A549 (cell line): ENCODE measurements around the gene ZBTB20. TPM values are rescaled to one million over a fixed set of nuclear protein-coding genes. Genes with fewer than 3 reads are reported as not detected.
A peak's percentile ranks its signal among the peaks of the same experiment; 100 is the strongest.

Experiments
- ATAC-seq, 2 experiments: fragments of 200-7000 bp in 1 of 2; fragments of >200 bp in 1 of 2; cut with Nextera tagmentation in 1 of 2; cut with Tn5 transposase in 1 of 2; 3 replicates each; pipeline versions ENCODE4 v1.8.0 to v1.9.1; 2018 to 2020; ENCODE audit warnings: mild to moderate bottlenecking in 1 of 2, moderate library complexity in 1 of 2
- CTCF ChIA-PET: fragments of 300-600 bp; sonication (Branson Sonifier 250); formaldehyde crosslinking; extraction: SDS; loops from one replicate; lab custom pipeline; 2021; ENCODE audit warnings: antibody characterized with exemption, inconsistent platforms; lab: Yijun Ruan, JAX
- POLR2A ChIA-PET: fragments of 350-600 bp; formaldehyde crosslinking; extraction: SDS; loops from one replicate; lab custom pipeline; 2021; ENCODE audit warnings: antibody characterized with exemption, inconsistent platforms; lab: Yijun Ruan, JAX
- DNase-seq, 2 experiments: peaks; one replicate each; pipeline versions ENCODE4 v3.0.0 to v3.0.0-alpha.2; 2011 to 2016; ENCODE audit warnings: low read depth in 1 of 2, low spot score in 1 of 2
- FAIRE-seq: peaks from 2 replicates; lab custom pipeline; 2011; peaks lifted over from hg19 to GRCh38; lab: Jason Lieb, UNC
- H3K27ac ChIP-seq, 2 experiments: fragments of >200 bp; sonication (Bioruptor Twin); formaldehyde crosslinking; 3 replicates each; pipeline ENCODE4 v1.5.1; 2016 to 2017
- H3K4me1 ChIP-seq: fragments of >200 bp; sonication (Bioruptor Twin); formaldehyde crosslinking; 3 replicates; pipeline ENCODE4 v1.6.1; 2016
- H3K4me2 ChIP-seq: fragments of >200 bp; sonication (Bioruptor Twin); formaldehyde crosslinking; 3 replicates; pipeline ENCODE4 v1.6.1; 2016
- H3K4me3 ChIP-seq: fragments of >200 bp; sonication (Bioruptor Twin); formaldehyde crosslinking; 3 replicates; pipeline ENCODE4 v1.5.1; 2016
- H3K9me3 ChIP-seq: fragments of >200 bp; sonication (Bioruptor Twin); formaldehyde crosslinking; 3 replicates; pipeline ENCODE4 v1.6.1; 2016
- BCL3 ChIP-seq: fragments of >200 bp; sonication (Bioruptor Twin); formaldehyde crosslinking; IDR thresholded peaks from 3 replicates; pipeline ENCODE4 v1.6.1; 2016
- BHLHE40 ChIP-seq: IDR thresholded peaks from 2 replicates; pipeline ENCODE4 v1.6.1; 2012; ENCODE audit warnings: low read depth, low read length, inconsistent platforms
- CBX8 ChIP-seq: fragments of 200-600 bp; sonication (generic); IDR thresholded peaks from 2 replicates; pipeline ENCODE4 v1.6.1; 2016
- CHD2 ChIP-seq: fragments of 150-350 bp; IDR thresholded peaks from 2 replicates; pipeline ENCODE4 v1.6.1; 2014; ENCODE audit warnings: low read length; ENCODE audit not compliant: partially characterized antibody
- CHD4 ChIP-seq: fragments of 200-600 bp; sonication (generic); IDR thresholded peaks from 2 replicates; pipeline ENCODE4 v1.6.1; 2016; ENCODE audit warnings: antibody characterized with exemption, mild to moderate bottlenecking, borderline replicate concordance
- ESRRA ChIP-seq: fragments of 150-350 bp; IDR thresholded peaks from 2 replicates; pipeline ENCODE4 v1.6.1; 2014; ENCODE audit warnings: mild to moderate bottlenecking, low read length, borderline replicate concordance
- FOSB ChIP-seq: fragments of 250-450 bp; sonication (Bioruptor Pico); IDR thresholded peaks from 2 replicates; pipeline ENCODE4 v1.5.0; 2020; ENCODE audit warnings: mild to moderate bottlenecking, moderate library complexity
- GATA3 ChIP-seq: IDR thresholded peaks from 2 replicates; pipeline ENCODE4 v1.6.1; 2012; ENCODE audit warnings: borderline replicate concordance
- HEYL ChIP-seq: fragments of 250-450 bp; sonication (Bioruptor Pico); IDR thresholded peaks from 2 replicates; pipeline ENCODE4 v1.8.0; 2021; ENCODE audit warnings: mild to moderate bottlenecking, moderate library complexity
- HOXA7 ChIP-seq: fragments of 250-450 bp; sonication (Bioruptor Pico); IDR thresholded peaks from 2 replicates; pipeline ENCODE4 v1.5.0; 2020; ENCODE audit warnings: mild to moderate bottlenecking, moderate library complexity
- JUNB ChIP-seq: fragments of >200 bp; sonication (Bioruptor Twin); formaldehyde crosslinking; IDR thresholded peaks from 2 replicates; pipeline ENCODE4 v1.6.1; 2016
- MAFK ChIP-seq: fragments of 450-650 bp; IDR thresholded peaks from 2 replicates; pipeline ENCODE4 v1.6.1; 2014; ENCODE audit not compliant: partially characterized antibody
- MAZ ChIP-seq: fragments of 150-350 bp; IDR thresholded peaks from 2 replicates; pipeline ENCODE4 v1.6.1; 2014; ENCODE audit warnings: antibody characterized with exemption, low read depth, low read length, borderline replicate concordance
- NFE2L2 ChIP-seq: fragments of 150-350 bp; conservative IDR thresholded peaks from 2 replicates; pipeline ENCODE4 v1.6.1; 2014; ENCODE audit warnings: low read length
- NR3C1 ChIP-seq: fragments of >200 bp; sonication (Bioruptor Twin); formaldehyde crosslinking; IDR thresholded peaks from 3 replicates; pipeline ENCODE4 v1.6.1; 2017
- PHF8 ChIP-seq: fragments of 200-600 bp; sonication (generic); IDR thresholded peaks from 2 replicates; pipeline ENCODE4 v1.6.1; 2016; ENCODE audit warnings: low read depth, mild to moderate bottlenecking, antibody characterized with exemption, moderate library complexity, borderline replicate concordance
- POLR2A ChIP-seq: IDR thresholded peaks from 2 replicates; pipeline ENCODE4 v1.6.1; 2012; ENCODE audit warnings: mild to moderate bottlenecking, low read length
- POLR2AphosphoS2 ChIP-seq: conservative IDR thresholded peaks from 2 replicates; pipeline ENCODE4 v1.6.1; 2012; ENCODE audit warnings: low read length, improper control_type of control experiment, inconsistent platforms
- RARB ChIP-seq: fragments of 250-450 bp; sonication (Bioruptor Pico); IDR thresholded peaks from 2 replicates; pipeline ENCODE4 v1.8.0; 2021; ENCODE audit warnings: mild to moderate bottlenecking, moderate library complexity
- RFX5 ChIP-seq: fragments of 450-650 bp; IDR thresholded peaks from 2 replicates; pipeline ENCODE4 v1.7.1; 2014; ENCODE audit warnings: antibody characterized with exemption, mild to moderate bottlenecking, moderate library complexity
- RNF2 ChIP-seq: fragments of 200-600 bp; sonication (generic); IDR thresholded peaks from 2 replicates; pipeline ENCODE4 v1.6.1; 2016; ENCODE audit warnings: low read depth, mild to moderate bottlenecking, antibody characterized with exemption, moderate library complexity, borderline replicate concordance
- WGBS: methylation state at CpG from one replicate; pipeline ENCODE4 v1.1.6; 2017; ENCODE audit errors: missing lambda C conversion rate; 5-methylcytosine and 5-hydroxymethylcytosine counted together
- polyA plus RNA-seq, 4 experiments: library from polyadenylated mRNA; depleted of rRNA in 3 of 4; stranded (reverse); fragments of >200 nt; fragmentation: RNase III in 1 of 4; extraction: RNeasy Plus Mini Kit Qiagen cat#74134 plus additional on column Dnase treatment in 1 of 4; gene quantifications; 2 replicates in 3 of 4; 3 replicates in 1 of 4; pipeline ENCODE4 v1.2.3, GENCODE V29; 2011 to 2017
- TF ChIP-seq, protein P1 (sequence below): IDR thresholded peaks from 2 replicates; pipeline ENCODE4 v1.6.1; 2012; ENCODE audit warnings: low read depth, borderline replicate concordance
- TF ChIP-seq, protein P2 (sequence below): IDR thresholded peaks from 2 replicates; pipeline ENCODE4 v1.6.1; 2012
- TF ChIP-seq, protein P3 (sequence below): fragments of 200-600 bp; sonication (generic); IDR thresholded peaks from 2 replicates; pipeline ENCODE4 v1.6.1; 2016; ENCODE audit warnings: antibody characterized with exemption, mild to moderate bottlenecking, moderate library complexity
- TF ChIP-seq, protein P4 (sequence below): fragments of 250-450 bp; sonication (Bioruptor Pico); IDR thresholded peaks from 2 replicates; pipeline ENCODE4 v1.5.0; 2020; ENCODE audit warnings: low read depth, mild to moderate bottlenecking, moderate library complexity
- TF ChIP-seq, protein P5 (sequence below): fragments of 450-650 bp; IDR thresholded peaks from 2 replicates; pipeline ENCODE4 v1.6.1; 2014; ENCODE audit warnings: antibody characterized with exemption

Gene ZBTB20
- polyA plus RNA-seq, 2 of the 4 experiments (the other 2 are of a cell fraction), result 0.85 to 5.0 TPM

- H3K4me1 ChIP-seq, result peaks cover 24% of the 10 kb centered on the region
- POLR2A ChIA-PET, result no interaction called here
- FAIRE-seq (no peak), ATAC-seq (no peak), DNase-seq (no peak)
- TF ChIP-seq POLR2AphosphoS2 (no peak), RARB (CRISPR knock-in tag) (no peak), MAFK (no peak), FOSB (CRISPR knock-in tag) (no peak), BCL3 (no peak), RNF2 (no peak), POLR2A (no peak), JUNB (no peak), RFX5 (no peak), MAZ (no peak), CHD2 (no peak), NR3C1 (no peak)
- TF ChIP-seq, protein P1, sequence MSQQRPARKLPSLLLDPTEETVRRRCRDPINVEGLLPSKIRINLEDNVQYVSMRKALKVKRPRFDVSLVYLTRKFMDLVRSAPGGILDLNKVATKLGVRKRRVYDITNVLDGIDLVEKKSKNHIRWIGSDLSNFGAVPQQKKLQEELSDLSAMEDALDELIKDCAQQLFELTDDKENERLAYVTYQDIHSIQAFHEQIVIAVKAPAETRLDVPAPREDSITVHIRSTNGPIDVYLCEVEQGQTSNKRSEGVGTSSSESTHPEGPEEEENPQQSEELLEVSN, result no peak
- TF ChIP-seq, protein P2, sequence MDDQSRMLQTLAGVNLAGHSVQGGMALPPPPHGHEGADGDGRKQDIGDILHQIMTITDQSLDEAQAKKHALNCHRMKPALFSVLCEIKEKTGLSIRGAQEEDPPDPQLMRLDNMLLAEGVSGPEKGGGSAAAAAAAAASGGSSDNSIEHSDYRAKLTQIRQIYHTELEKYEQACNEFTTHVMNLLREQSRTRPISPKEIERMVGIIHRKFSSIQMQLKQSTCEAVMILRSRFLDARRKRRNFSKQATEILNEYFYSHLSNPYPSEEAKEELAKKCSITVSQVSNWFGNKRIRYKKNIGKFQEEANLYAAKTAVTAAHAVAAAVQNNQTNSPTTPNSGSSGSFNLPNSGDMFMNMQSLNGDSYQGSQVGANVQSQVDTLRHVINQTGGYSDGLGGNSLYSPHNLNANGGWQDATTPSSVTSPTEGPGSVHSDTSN, result no peak
- TF ChIP-seq, protein P3, sequence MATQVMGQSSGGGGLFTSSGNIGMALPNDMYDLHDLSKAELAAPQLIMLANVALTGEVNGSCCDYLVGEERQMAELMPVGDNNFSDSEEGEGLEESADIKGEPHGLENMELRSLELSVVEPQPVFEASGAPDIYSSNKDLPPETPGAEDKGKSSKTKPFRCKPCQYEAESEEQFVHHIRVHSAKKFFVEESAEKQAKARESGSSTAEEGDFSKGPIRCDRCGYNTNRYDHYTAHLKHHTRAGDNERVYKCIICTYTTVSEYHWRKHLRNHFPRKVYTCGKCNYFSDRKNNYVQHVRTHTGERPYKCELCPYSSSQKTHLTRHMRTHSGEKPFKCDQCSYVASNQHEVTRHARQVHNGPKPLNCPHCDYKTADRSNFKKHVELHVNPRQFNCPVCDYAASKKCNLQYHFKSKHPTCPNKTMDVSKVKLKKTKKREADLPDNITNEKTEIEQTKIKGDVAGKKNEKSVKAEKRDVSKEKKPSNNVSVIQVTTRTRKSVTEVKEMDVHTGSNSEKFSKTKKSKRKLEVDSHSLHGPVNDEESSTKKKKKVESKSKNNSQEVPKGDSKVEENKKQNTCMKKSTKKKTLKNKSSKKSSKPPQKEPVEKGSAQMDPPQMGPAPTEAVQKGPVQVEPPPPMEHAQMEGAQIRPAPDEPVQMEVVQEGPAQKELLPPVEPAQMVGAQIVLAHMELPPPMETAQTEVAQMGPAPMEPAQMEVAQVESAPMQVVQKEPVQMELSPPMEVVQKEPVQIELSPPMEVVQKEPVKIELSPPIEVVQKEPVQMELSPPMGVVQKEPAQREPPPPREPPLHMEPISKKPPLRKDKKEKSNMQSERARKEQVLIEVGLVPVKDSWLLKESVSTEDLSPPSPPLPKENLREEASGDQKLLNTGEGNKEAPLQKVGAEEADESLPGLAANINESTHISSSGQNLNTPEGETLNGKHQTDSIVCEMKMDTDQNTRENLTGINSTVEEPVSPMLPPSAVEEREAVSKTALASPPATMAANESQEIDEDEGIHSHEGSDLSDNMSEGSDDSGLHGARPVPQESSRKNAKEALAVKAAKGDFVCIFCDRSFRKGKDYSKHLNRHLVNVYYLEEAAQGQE, result no peak
- H3K4me2 ChIP-seq, result peak overlapping the region; percentile 4; the same call in 1 of the 3 replicates
- H3K9me3 ChIP-seq, result no peaks in the 10 kb centered on the region
- no peak overlapping the region for H3K27ac ChIP-seq
- H3K4me3 ChIP-seq, result no peak overlapping the region
- CTCF ChIA-PET, result interaction anchor here (1.4 kb wide), 1 partner anchor 30 kb away, joined by 3 read pairs; no protein-coding TSS in a partner anchor
These were observed 589.3 kb downstream of the ZBTB20 start for GRCh38 chr3:114557791-114558190.

GRCh38 chr3:114556657-114557213 lies 590.4 kb downstream of the ZBTB20 start:
- CTCF ChIA-PET, result interaction anchor here (0.6 to 1.4 kb wide), 2 partner anchors 29 to 173 kb away, joined by 3 read pairs; no protein-coding TSS in a partner anchor
- DNase-seq, result no peak

GRCh38 chr3:114554731-114555130 lies 592.4 kb downstream of the ZBTB20 start:
- Histone ChIP-seq H3K27ac (no peak overlapping the region), H3K4me2 (no peak overlapping the region), H3K4me1 (peaks cover 54% of the 10 kb centered on the region), H3K9me3 (no peaks in the 10 kb centered on the region), H3K4me3 (no peak overlapping the region)
- WGBS, result 79% methylated on average over 1 of the region's 1 CpG
- no peak for DNase-seq
- no peak for ATAC-seq
- ChIA-PET POLR2A (no interaction called here), CTCF (interaction anchor here (1.5 kb wide), 1 partner anchor 12 kb away, joined by 3 read pairs; no protein-coding TSS in a partner anchor)
- FAIRE-seq, result no peak
- TF ChIP-seq ESRRA (no peak), HOXA7 (CRISPR knock-in tag) (no peak), NFE2L2 (no peak), PHF8 (no peak), CHD4 (no peak), FOSB (CRISPR knock-in tag) (no peak), GATA3 (no peak), POLR2AphosphoS2 (no peak), CBX8 (no peak), HEYL (CRISPR knock-in tag) (no peak), POLR2A (no peak), BHLHE40 (no peak)
- TF ChIP-seq, protein P4, sequence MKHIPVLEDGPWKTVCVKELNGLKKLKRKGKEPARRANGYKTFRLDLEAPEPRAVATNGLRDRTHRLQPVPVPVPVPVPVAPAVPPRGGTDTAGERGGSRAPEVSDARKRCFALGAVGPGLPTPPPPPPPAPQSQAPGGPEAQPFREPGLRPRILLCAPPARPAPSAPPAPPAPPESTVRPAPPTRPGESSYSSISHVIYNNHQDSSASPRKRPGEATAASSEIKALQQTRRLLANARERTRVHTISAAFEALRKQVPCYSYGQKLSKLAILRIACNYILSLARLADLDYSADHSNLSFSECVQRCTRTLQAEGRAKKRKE, result no peak
- TF ChIP-seq, protein P5, sequence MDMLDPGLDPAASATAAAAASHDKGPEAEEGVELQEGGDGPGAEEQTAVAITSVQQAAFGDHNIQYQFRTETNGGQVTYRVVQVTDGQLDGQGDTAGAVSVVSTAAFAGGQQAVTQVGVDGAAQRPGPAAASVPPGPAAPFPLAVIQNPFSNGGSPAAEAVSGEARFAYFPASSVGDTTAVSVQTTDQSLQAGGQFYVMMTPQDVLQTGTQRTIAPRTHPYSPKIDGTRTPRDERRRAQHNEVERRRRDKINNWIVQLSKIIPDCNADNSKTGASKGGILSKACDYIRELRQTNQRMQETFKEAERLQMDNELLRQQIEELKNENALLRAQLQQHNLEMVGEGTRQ, result no peak

More at GRCh38 chr3:114556657-114557213, 590.4 kb downstream of the ZBTB20 start:
- TF ChIP-seq FOSB (CRISPR knock-in tag) (no peak), MAFK (peak; percentile 67)
- ATAC-seq (no peak), FAIRE-seq (peak; percentile 67)
- no peak overlapping the region for H3K4me3 ChIP-seq
- H3K27ac ChIP-seq, result no peak overlapping the region
- H3K4me1 ChIP-seq, result peaks cover 35% of the 10 kb centered on the region
- POLR2A ChIA-PET, result no interaction called here
- WGBS, result 100% methylated on average over 1 of the region's 1 CpG
- H3K4me2 ChIP-seq, result no peak overlapping the region
- H3K9me3 ChIP-seq, result no peaks in the 10 kb centered on the region
